Stimulated activated CD4-positive, alpha-beta T cell treated with anti-CD3 and anti-CD28 coated beads, Interleukin-15, amount 100 ng/mL, for 24 hours (primary cell): ENCODE results near the gene XYLT2.
A peak's percentile ranks its signal among the peaks of the same experiment; 100 is the strongest.
"Not testable (repeated sequence)": the region's sequence is repeated elsewhere in the genome, so short reads cannot be mapped to it uniquely, and the experiment has no call there.

Source experiments
- DNase-seq: peaks from one replicate; pipeline ENCODE4 v3.0.0-alpha.2; 2020

XYLT2 gene

DNA sequence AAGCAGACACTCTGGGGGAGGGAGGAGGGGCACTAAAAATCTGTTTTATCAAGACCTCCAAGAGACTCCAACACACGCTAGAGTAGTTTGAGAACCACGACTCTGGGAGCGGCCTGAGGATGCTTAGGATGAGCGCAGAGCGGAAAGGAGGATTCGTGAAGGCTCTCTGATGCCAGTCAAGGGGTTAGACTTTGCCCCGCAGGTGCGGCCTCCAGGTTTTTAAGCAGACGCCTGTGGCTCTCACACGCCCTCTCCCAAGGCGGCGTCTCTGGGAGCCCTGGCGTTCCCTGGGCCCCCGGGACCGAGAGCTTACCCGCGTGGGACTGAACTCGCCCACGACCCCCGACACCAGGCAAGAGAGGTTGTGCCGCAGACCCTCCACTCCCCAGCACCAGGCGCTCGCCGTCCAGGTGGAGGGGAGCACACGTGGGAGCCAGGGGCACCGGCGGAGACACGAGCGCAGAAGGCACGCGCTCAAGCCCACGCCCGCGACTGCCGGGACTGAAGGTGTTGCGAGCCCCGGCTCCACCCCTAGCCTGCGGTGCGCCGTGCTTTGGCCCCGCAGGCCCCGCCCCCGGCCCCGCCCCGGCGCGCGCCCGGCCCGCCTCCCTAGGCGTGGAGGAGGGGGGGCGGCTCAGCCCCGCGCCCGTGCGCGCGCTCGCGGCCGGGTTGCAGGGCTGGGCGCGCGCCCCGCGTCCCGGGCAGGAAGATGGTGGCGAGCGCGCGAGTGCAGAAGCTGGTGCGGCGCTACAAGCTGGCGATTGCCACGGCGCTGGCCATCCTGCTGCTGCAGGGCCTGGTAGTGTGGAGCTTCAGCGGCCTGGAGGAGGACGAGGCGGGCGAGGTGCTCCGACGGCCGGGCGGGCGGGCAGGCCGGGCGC lies at the start of gene XYLT2:
TSS of gene XYLT2 (plus strand) at position 695 of the 881 bp plus-strand sequence. CDS start at position 710, 15 bp downstream.
- peak; percentile 93 for DNase-seq

DNA sequence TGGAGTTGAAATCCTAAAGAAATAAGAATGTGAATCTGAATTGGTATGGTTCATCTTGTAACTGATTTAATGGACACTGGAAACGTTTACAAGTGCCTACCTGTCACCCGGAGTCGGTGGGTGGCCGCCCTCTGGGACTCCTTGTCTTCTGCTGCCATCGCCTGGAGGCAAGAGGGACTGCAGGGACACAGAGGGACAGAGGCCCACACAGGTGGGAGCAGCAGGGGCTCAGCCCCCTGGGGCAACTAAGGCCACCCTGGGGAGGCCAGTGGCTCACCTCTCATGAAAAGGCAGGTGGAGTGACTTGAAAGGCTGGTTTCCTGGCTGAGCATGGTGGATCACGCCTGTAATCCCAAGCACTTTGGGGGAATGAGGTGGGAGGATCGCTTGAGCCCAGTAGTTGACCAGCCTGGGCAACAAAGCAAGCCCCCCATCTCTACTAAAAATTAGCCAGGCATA lies 48.5 kb upstream of the XYLT2 start:
- peak; percentile 87 for DNase-seq

DNA sequence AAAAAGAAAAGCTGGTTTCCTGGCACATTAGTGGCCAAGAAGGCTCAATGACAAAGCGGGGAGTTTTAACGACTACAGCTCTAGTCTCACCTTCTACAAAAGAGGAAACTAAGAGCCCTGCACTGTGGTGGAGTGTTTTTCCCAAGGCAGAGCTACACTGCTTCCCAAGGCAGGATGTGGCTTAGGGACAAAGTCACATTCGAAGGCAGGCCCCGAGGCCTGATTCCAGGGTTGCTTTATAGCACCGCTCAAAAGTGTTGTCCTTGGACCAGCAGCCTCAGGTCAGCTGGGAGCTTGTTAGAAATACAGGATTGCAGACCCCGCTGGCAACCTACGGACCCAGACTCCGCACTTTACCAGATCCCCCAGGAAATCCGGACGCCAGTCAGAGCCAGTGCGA lies 47.9 kb upstream of the XYLT2 start:
- no peak for DNase-seq

DNA sequence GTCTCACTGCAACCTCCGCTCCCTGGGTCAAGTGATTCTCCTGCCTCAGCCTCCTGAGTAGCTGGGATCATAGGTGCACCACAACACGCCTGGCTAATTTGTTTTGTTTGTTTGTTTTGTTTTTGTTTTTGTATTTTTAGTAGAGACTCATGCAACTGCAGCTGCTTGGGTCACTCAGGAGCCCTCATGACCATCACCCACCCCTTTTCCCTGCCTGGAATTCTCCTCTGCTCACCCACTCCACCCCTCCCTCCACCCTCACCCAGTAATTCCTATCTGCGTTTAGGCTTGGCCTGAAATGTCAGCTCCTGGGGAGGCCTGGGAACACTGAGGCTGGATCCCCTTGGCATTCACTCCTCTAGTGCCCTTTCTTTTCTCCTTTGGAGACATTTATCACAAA lies 46.1 kb upstream of the XYLT2 start:
- DNase-seq, result no peak

DNA sequence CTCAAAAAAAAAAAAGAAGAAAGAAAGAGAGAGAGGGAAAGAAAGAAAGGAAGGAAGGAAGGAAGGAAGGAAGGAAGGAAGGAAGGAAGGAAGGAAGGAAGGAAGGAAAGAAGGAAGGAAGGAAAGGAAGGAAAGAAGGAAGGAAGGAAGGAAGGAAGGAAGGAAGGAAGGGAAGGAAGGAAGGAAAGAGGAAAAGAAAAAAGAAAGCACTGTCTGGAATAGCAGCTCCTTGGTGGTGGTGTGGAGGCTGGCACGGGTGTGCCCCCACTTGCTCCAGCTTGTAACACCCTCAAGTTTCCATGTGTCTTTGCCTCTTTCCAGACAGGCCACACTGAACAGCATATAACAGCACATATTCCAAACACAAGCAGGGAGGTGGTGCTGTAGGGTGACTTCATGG lies 45.1 kb upstream of the XYLT2 start:
- DNase-seq, result not testable (repeated sequence)

DNA sequence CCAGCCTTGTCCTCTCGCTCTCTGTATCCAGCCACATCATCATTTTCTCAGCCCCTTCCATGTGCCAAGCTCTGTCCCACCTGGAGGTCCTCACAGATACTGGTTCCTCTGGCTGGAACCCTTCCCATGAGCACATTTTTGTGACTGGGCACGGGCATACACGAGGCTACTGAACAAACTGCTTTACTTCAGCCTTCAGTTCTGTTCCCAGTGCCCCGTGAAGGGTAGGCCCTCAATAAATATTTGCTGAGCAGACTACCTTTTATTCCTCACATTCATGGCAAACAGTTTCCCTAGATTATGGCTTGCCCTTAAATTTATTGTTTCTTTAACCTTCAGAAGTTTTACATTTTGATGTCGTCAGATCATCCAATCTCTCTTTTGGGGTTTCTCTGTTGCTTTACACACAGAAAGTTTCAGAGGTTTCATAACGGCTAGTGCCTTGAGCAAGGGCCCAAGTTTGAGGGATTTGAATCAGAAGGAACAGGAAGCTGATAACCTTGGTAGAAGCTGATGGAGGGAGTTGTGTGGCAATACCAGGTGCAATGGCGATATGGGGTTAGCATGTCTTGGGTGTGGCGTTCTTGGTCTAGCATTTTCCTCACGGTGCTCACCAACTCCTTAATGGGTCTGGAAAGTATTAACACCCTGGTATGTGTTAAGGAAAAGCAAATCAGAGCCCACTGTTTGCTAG lies 43.9 kb upstream of the XYLT2 start:
- DNase-seq, result no peak

DNA sequence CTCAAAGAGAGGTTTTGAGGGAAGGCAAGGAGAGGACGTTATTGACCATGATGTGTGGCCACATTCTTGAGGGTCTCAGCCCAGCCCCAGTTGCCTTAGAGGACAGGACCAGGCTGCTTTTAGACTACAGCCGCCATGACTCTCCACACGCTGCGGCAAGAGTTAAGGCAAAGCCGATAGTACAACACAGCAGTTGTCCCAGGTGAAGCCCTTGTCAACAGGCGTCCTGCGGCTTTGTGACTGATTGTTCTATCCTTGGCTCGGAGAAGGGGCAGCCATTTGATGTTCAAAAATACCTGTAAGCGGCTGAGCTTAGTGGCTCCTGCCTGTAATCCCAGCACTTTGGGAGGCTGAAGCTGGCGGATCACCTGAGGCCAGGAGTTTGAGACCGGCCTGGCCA lies 42.9 kb upstream of the XYLT2 start:
- DNase-seq, result no peak

DNA sequence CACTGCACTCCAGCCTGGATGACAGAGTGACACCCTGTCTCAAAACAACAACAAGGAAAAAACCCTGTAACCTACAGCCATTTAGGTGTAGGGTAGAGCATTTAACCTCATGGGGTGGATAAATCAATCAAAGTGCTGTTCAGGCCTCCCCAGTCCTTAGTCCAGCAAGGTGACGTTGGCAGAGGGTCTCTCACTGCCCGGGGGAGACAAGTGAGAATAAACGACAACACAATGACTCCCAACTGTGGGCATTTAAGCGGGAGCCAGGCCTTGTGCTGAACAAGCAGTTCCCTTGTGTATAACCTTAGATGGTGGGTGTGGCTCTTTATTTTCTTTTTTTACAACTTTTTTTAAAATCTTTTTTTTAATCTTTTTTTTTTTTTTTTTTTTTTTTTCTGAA lies 42.3 kb upstream of the XYLT2 start:
- no peak for DNase-seq

DNA sequence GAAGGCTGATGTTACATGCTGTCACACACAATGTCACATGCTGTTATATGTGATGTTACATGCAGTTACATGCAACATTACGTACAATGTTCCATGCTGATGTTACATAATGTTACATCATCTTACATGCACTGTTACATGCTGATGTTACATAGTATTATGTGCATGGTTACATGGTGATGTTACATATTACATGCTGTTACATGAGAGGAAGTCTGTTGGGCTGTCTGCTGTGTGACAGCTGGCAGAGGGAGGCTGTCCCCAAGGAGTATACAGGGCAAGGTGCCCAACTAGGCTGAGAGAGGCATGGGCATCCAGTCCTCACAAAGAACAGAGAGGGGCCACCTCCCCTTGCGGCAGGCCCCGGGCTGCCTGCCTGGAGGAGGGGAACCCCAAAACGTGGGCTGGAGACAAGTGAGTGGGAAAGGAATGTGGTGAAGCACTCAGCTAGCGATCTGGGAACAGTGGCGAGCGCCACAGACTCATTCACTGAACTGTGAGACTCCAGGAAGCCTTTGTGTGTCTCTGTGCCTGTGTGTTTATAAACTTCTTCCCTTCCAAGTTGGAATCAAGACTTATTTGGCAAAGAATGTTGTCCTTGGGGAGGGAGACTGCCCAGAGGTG lies 41.0 kb upstream of the XYLT2 start:
- no peak for DNase-seq

DNA sequence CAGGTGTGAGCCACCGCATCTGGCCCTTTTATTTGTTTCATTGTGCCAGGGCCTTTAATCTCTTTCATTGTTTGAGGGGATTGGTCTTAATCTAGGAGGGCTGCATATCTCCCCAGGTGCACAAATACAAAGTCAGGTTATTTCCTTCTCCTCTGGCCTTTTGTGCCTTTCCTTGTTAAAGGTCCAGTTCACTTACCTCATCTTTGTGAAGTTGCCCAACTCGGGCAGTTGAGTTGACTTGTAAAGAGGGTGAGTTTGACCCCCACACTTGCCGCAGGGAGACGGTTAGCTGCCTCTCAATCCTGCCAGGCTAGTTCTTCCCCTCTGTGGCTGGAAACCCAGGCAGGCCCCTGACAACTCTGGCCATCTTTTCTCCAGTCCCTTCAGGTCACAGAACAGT lies 38.3 kb upstream of the XYLT2 start:
- no peak for DNase-seq

DNA sequence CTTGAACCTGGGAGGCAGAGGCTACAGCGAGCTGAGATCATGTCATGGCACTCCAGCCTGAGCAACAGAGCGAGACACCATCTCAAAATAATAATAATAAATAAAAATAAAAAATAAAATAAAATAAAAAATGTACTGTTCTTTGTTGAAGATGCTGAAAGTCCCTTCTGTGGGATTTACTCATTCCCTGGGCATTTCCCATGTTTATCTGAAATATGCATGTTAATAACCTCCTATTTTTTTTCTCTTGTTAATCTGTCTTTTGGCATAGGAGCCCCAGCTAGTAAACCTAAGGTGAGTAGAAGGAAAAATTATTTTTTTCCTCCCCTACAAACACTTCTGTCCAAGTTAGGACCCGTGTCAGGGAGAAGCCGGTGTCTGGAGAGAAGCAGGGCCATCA lies 37.3 kb upstream of the XYLT2 start:
- DNase-seq, result no peak

DNA sequence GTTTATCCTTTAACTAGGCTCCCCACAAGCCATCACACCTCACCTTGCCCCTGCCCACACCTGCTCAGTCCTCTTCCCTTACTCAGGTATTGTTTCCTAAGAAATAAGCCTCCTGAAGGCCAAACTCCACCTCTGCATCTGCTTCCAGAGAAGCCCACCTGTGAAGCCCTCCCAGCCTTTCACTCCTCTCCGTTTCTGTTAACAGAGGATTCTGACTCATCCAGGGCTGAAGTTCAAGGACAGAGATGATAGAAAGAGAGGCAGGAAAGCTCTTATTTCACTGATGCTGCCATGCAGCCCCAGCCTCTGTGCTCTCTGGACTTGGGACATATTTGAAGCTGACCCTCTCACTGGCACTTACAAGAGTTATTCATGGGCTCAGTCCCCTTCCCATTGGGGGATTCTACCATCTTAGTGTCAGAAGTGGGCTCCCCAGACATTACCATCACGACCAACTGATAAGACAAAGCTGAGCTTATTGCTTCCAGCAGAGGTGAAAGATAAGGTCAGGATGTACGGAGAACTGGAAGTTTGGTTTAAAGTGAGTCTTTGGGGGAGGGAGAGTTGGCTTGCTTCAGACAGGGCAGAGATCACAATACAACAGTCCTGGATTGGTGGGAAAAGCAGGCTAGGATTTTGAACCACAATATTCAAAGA lies 35.3 kb upstream of the XYLT2 start:
- DNase-seq, result no peak

DNA sequence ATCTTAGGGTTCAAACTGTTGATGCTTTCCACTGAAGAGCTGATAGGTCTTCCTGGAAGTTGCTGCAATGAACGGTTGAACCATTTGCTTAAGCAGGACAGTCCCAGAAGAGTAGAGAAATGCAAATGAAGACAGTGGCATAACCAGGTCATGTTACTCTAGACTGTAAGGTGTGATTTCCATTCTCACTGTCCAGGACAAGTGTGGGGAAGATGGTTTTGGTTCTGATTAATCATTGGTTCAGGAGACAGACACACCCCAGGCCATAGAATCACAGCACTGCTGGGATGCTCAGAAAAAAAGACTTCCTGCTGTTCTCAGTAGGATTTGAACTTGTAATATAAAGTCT lies 34.8 kb upstream of the XYLT2 start:
- DNase-seq, result no peak

DNA sequence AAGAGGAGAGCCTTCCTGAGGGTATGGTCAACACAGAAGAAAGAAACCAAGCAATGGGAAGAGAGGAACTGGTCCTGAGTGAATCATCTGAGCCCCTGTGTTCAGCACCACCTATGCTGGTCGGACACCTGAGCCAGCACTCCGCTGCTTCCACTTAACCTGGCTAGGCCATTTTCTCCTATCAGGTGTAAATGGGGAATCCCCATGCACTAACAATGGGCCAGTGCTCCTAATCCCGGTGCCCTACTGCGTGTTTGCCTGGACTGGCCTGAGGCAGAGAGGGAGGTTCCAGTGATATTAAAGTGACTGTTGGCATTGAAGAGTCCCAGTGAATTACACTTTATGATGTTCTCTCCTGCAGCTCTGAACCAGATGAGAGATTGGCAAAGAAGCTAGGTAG lies 34.4 kb upstream of the XYLT2 start:
- DNase-seq, result no peak

DNA sequence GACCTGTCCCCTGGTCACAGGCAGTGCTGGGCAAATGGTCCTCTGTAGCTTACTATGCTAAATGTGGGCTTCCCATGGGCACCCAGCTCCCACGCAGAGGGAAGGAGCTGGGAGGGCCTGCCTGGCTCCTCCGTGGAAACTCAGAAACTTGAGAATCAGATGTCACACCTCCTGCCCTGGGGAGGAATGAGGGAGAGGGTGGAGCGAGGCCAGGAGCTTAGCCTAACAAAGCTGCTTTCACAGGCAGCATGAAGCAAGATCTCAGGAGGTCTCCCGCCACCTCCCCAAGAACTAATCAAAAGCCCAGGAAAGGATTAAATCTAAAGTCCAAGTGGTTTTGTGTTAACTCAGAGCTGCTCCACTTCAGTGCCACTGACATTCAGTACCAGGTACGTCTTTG lies 33.6 kb upstream of the XYLT2 start:
- no peak for DNase-seq

DNA sequence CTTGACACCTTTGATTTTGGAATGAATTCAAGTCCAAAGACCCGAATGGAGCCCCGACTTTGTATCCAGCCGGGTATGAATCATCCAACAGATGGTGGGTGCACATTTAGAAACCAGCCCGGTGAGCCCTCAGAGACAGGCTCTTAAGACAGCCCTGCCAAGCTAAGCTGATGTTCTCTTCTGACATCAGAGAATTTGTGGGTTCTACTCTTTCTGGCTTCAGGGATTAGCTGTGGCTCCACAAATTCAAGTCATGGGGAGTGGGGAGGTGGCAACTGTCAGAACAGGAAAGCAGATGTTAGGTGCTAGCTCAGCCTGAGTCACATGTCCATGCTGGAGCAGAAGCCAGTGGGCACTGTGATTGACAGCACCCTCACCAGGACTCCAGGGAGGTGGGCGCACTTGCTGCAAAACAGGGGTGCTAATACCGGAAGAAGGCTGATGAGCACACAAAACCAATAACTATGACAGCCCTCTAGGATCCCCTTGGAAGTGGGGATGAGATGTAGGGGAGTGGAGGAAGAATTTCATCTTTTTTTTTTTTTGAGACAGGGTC lies 31.4 kb upstream of the XYLT2 start:
- DNase-seq, result no peak

DNA sequence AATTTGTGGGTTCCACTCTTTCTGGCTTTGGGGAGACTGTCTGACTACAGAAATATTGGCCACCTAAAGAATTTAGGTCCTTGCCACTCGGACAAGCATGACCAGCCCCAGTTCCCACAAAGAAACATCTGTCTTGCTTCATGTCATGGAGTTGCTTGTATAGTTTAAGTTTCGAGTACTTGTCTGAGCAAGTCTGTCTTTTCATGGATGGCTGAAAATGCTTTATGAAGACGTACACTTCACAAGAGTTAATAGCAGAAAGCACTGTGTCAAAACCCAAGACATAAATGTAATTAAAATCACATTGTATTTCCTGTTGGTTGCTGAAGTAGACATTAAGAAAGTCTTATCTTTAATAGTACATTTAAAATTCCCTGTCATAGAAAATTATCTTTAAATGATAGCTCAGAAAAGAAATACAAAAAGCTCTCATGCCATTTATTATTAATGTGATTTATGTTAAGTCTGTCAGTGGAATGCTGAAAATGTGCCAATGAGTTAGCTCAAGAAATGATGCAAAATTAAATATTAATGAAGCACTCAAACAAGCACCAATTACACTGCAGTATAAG lies 29.8 kb upstream of the XYLT2 start:
- no peak for DNase-seq

DNA sequence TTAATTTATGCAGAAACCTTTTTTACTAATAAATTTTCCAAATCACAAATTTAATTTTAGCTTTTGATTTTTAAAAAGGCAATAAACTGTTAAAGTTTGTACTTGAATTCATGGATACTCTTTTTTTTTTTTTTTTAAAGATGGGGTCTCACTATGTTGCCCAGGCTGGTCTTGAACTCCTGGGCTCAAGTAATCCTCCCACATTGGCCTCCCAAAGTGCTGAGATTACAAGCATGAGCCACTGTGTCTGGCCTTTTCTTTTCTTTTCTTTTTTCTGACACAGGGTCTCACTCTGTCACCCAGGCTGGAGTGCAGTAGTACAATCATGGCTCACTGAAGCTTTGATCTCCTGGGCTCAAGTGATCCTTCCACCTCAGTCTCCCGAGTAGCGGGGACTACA lies 29.3 kb upstream of the XYLT2 start:
- not testable (repeated sequence) for DNase-seq

DNA sequence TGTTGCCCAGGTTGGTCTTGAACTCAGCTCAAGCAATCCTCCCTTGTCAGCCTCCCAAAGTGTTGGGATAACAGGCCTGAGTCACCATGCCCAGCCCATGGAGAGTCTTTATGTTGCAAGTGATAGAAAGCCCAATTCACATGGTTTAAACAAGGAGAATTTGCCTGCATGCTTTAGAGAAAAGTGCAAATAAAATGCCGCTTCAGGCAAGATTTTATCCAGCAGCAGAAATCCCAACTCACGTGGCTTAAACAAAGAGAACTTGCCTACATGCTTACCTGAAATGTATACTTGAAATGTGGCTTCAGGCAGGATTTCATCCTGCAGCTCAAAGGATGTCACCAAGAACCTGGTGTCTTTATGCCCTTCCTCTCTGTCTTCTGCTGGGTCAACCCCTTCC lies 28.8 kb upstream of the XYLT2 start:
- no peak for DNase-seq

DNA sequence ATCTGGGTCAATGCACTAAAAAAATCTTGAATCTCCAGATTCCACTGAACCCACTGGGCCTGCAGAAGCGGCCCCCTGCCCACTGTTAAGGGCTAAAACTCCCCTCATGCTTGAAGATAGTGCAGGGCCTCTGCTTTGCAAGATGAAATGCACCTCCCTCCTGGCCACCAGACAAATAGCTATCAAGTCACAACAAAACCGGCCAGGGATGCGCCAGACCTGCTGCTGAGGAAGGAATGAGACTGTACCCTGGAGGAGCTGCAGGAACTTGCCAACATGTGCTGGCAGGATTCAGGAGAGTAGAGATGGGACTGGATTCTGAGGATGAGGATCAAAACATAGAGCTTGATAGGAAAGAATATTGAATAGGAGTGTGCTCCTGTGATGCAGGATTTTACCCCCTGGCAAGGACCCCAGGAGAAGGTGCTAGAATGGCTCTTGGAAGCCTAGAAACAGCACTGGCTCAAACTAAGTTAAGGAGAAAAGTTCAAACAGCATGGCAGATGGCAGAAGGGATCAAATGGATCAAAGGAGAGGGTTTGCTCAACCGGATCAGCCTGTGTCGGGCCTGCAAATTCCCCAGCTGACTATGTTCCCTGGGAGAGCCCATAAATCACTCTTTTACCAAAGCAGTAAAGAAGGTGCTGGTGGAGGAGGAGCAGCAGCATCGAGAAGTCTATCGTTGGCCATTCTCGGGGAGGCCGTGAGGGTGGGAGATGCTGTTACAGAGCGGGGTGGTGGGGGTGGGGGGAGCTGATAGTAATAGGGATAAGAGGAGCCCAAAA lies 27.2 kb upstream of the XYLT2 start:
- DNase-seq, result no peak

DNA sequence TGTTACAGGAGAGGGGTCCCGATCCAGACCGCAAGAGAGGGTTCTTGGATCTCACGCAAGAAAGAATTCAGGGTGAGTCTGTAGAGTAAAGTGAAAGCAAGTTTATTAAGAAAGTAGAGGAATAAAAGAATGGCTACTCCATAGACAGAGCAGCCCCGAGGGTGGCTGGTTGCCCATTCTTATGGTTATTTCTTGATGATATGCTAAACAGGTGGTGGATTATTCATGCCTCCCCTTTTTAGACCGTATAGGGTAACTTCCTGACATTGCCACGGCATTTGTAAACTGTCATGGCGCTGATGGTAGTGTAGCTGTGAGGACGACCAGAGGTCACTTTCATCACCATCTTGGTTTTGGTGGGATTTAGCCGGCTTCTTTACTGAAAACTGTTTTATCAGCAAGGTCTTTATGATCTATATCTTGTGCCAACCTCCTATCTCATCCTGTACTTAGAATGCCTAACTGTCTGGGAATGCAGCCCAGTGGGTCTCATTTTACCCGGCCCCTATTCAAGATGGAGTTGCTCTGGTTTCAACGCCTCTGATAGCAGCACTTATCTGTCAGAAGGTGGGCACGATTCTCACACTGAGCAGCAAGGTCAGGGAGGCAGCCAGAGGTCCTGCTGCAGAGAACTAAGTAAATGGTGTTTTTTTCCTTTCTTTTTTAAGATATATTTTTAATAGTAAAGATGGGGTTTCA lies 26.5 kb upstream of the XYLT2 start:
- no peak for DNase-seq
